Measurements from ENCODE around the gene DNAH6.

DNA sequence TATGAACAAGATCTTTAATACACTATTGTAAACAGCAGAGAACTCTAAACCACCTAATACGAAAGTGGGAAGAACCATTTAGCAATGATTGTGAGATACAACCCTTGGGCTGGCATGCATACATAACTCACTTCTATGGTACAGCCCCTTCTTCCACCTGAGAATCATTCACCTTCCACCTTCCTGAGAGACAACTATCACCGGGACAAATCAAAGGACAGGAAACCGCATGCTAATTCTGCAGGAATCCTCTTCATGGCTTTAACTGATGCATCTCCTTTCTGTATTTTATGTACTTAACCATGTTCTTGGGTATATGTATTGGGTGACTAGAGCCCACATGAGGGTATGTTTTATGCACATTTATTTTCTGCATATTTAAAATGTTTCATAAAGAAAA is 241.3 kb downstream of the DNAH6 start:
- TF ChIP-seq RAD21 (IDR thresholded peaks at IDR 0.05; ENCODE audit: insufficient read depth, low read depth, low read length) (no peak), SRF (IDR thresholded peaks at IDR 0.05; ENCODE audit: low read depth in 2 of 2, low read length in 2 of 2) (no peak), EGR1 (IDR thresholded peaks at IDR 0.05; ENCODE audit: borderline replicate concordance in 1 of 2, low read depth in 2 of 2, low read length in 2 of 2) (no peak)
- TF ChIP-seq, protein P1, sequence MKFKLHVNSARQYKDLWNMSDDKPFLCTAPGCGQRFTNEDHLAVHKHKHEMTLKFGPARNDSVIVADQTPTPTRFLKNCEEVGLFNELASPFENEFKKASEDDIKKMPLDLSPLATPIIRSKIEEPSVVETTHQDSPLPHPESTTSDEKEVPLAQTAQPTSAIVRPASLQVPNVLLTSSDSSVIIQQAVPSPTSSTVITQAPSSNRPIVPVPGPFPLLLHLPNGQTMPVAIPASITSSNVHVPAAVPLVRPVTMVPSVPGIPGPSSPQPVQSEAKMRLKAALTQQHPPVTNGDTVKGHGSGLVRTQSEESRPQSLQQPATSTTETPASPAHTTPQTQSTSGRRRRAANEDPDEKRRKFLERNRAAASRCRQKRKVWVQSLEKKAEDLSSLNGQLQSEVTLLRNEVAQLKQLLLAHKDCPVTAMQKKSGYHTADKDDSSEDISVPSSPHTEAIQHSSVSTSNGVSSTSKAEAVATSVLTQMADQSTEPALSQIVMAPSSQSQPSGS (IDR thresholded peaks at IDR 0.05; ENCODE audit: low read length) = no peak
- TF ChIP-seq, protein P2, sequence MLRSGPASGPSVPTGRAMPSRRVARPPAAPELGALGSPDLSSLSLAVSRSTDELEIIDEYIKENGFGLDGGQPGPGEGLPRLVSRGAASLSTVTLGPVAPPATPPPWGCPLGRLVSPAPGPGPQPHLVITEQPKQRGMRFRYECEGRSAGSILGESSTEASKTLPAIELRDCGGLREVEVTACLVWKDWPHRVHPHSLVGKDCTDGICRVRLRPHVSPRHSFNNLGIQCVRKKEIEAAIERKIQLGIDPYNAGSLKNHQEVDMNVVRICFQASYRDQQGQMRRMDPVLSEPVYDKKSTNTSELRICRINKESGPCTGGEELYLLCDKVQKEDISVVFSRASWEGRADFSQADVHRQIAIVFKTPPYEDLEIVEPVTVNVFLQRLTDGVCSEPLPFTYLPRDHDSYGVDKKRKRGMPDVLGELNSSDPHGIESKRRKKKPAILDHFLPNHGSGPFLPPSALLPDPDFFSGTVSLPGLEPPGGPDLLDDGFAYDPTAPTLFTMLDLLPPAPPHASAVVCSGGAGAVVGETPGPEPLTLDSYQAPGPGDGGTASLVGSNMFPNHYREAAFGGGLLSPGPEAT (IDR thresholded peaks at IDR 0.05; ENCODE audit: low read depth) = no peak
- TF ChIP-seq, protein P3, sequence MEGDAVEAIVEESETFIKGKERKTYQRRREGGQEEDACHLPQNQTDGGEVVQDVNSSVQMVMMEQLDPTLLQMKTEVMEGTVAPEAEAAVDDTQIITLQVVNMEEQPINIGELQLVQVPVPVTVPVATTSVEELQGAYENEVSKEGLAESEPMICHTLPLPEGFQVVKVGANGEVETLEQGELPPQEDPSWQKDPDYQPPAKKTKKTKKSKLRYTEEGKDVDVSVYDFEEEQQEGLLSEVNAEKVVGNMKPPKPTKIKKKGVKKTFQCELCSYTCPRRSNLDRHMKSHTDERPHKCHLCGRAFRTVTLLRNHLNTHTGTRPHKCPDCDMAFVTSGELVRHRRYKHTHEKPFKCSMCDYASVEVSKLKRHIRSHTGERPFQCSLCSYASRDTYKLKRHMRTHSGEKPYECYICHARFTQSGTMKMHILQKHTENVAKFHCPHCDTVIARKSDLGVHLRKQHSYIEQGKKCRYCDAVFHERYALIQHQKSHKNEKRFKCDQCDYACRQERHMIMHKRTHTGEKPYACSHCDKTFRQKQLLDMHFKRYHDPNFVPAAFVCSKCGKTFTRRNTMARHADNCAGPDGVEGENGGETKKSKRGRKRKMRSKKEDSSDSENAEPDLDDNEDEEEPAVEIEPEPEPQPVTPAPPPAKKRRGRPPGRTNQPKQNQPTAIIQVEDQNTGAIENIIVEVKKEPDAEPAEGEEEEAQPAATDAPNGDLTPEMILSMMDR (IDR thresholded peaks at IDR 0.05 in 2 of 3, conservative IDR thresholded peaks at IDR 0.05 in 1 of 3; ENCODE audit: control insufficient read depth in 2 of 3, extremely low read depth in 1 of 3, insufficient read depth in 1 of 3, low read depth in 3 of 3, low read length in 3 of 3) = no peak

All from GM12878 (cell line).